CD4-positive, alpha-beta memory T cell (primary cell): ENCODE measurements around the gene HOMER1. TPM values are rescaled to one million over a fixed set of nuclear protein-coding genes. Genes with fewer than 3 reads are reported as not detected.

ENCODE experiments used
- CTCF ChIA-PET: fragments of 350-600 bp; sonication (Branson Sonifier 250); formaldehyde crosslinking; loops from one replicate; lab custom pipeline; 2021; ENCODE audit warnings: inconsistent platforms; ENCODE audit not compliant: partially characterized antibody; lab: Charles Lee
- POLR2A ChIA-PET: fragments of 350-600 bp; sonication (Branson Sonifier 250); formaldehyde crosslinking; loops from one replicate; lab custom pipeline; 2021; ENCODE audit not compliant: partially characterized antibody; lab: Charles Lee
- DNase-seq, 5 donors: peaks; one replicate each; pipeline versions ENCODE4 v3.0.0 to v3.0.0-alpha.2; 2020 to 2022; ENCODE audit warnings: mixed read lengths in 1 of 5
- H3K27ac ChIP-seq: one replicate; pipeline ENCODE4 v1.7.0; 2013; ENCODE audit warnings: low read depth, low read length
- H3K27me3 ChIP-seq: 2 replicates; pipeline ENCODE4 v1.7.0; 2013; ENCODE audit warnings: mild to moderate bottlenecking, low read length, moderate library complexity; ENCODE audit not compliant: insufficient read depth
- H3K36me3 ChIP-seq: 2 replicates; pipeline ENCODE4 v1.7.0; 2013; ENCODE audit warnings: mild to moderate bottlenecking, low read length, moderate library complexity; ENCODE audit not compliant: insufficient read depth
- H3K4me1 ChIP-seq: 2 replicates; pipeline ENCODE4 v1.7.0; 2013; ENCODE audit warnings: mild to moderate bottlenecking, low read length, moderate library complexity; ENCODE audit not compliant: insufficient read depth
- H3K4me3 ChIP-seq, 2 donors: one replicate each; pipeline ENCODE4 v1.7.0; 2013; ENCODE audit warnings: low read length in 2 of 2, mild to moderate bottlenecking in 1 of 2
- H3K9me3 ChIP-seq, 2 donors: one replicate each; pipeline ENCODE4 v1.7.0; 2013; ENCODE audit warnings: low read length in 2 of 2, control low read depth in 1 of 2; ENCODE audit not compliant: control insufficient read depth in 1 of 2
- H3K27ac Mint-ChIP-seq, 7 donors: one replicate each; pipeline ENCODE4 v1.8.0; 2020 to 2021; ENCODE audit warnings: mixed read lengths in 7 of 7, mild to moderate bottlenecking in 6 of 7, inconsistent platforms in 3 of 7, moderate library complexity in 3 of 7
- H3K27me3 Mint-ChIP-seq, 2 donors: one replicate each; pipeline ENCODE4 v1.8.0; 2020 to 2021; ENCODE audit warnings: mixed read lengths in 2 of 2
- H3K36me3 Mint-ChIP-seq, 2 donors: one replicate each; pipeline ENCODE4 v1.8.0; 2020 to 2021; ENCODE audit warnings: mixed read lengths in 2 of 2, inconsistent platforms in 1 of 2, mild to moderate bottlenecking in 1 of 2
- H3K4me1 Mint-ChIP-seq, 4 donors: one replicate each; pipeline ENCODE4 v1.8.0; 2020 to 2021; ENCODE audit warnings: mixed read lengths in 4 of 4, mild to moderate bottlenecking in 1 of 4
- H3K4me3 Mint-ChIP-seq, 8 donors: one replicate each; pipeline ENCODE4 v1.8.0; 2020 to 2021; ENCODE audit warnings: mixed read lengths in 8 of 8, mild to moderate bottlenecking in 7 of 8, moderate library complexity in 6 of 8, inconsistent platforms in 3 of 8
- H3K9me3 Mint-ChIP-seq, 8 donors: one replicate each; pipeline ENCODE4 v1.8.0; 2020 to 2021; ENCODE audit warnings: mixed read lengths in 8 of 8, mild to moderate bottlenecking in 5 of 8, inconsistent platforms in 3 of 8, moderate library complexity in 1 of 8
- intact Hi-C: fragments of 100-400 bp; cut with micrococcal nuclease; formaldehyde crosslinking; loops from one replicate; pipeline ENCODE4 v1.15.1; 2023
- polyA plus RNA-seq, 2 donors: library from polyadenylated mRNA; unstranded; fragments of 300-500 nt; fragmentation: Illumina TruSeq; gene quantifications; one replicate each; pipeline ENCODE4 v1.2.3, GENCODE V29; 2021
- total RNA-seq, 2 experiments: library from RNA; stranded (reverse); gene quantifications; one replicate each; pipeline ENCODE4 v1.2.3, GENCODE V29; 2021

The HOMER1 gene
- total and polyA plus RNA-seq, 4 experiments from 2014 or later, result 1.5 to 2.9 (median 1.7) TPM

- Histone ChIP-seq H3K27me3 (no peaks in the 10 kb centered on the region), H3K9me3 (no peaks in the 10 kb centered on the region), H3K36me3 (no peaks in the 10 kb centered on the region), H3K4me3 (no peak overlapping the region), H3K4me1 (no peaks in the 10 kb centered on the region), H3K27ac (no peak overlapping the region)
- Mint-ChIP-seq H3K4me3 (no peak overlapping the region), H3K27ac (no peak overlapping the region), H3K36me3 (peaks cover 0 to 4% of the 10 kb centered on the region in 2 donors), H3K9me3 (no peaks in the 10 kb centered on the region), H3K27me3 (no peaks in the 10 kb centered on the region), H3K4me1 (no peaks in the 10 kb centered on the region)
- intact Hi-C loops, result no loop called here
- no peak for DNase-seq
- ChIA-PET POLR2A (no interaction called here), CTCF (no interaction called here)
Observed at GRCh38 chr5:79423296-79423695, 90.6 kb downstream of the HOMER1 start.

GRCh38 chr5:79420248-79420647 is 93.7 kb downstream of the HOMER1 start:
- Mint-ChIP-seq H3K36me3 (peaks cover 0 to 4% of the 10 kb centered on the region in 2 donors), H3K4me3 (no peak overlapping the region), H3K9me3 (no peaks in the 10 kb centered on the region), H3K4me1 (peaks cover 0 to 2% (median 0%) of the 10 kb centered on the region in 4 donors), H3K27ac (no peak overlapping the region), H3K27me3 (no peaks in the 10 kb centered on the region)
- POLR2A ChIA-PET, result no interaction called here
- CTCF ChIA-PET, result no interaction called here
- no peaks in the 10 kb centered on the region for H3K36me3 ChIP-seq
- no peak overlapping the region for H3K4me3 ChIP-seq
- H3K4me1 ChIP-seq, result no peaks in the 10 kb centered on the region
- no peak for DNase-seq
- no peaks in the 10 kb centered on the region for H3K27me3 ChIP-seq
- H3K27ac ChIP-seq, result no peak overlapping the region
- intact Hi-C loops, result no loop called here
- H3K9me3 ChIP-seq, result no peaks in the 10 kb centered on the region

- H3K27me3 Mint-ChIP-seq, result no peaks in the 10 kb centered on the region
- H3K27ac Mint-ChIP-seq, result no peak overlapping the region
- H3K4me1 Mint-ChIP-seq, result peaks cover 0 to 2% (median 0%) of the 10 kb centered on the region in 4 donors
Observed at GRCh38 chr5:79418276-79418675, 95.7 kb downstream of the HOMER1 start.

GRCh38 chr5:79417495-79417894 is 96.4 kb downstream of the HOMER1 start:
- Mint-ChIP-seq H3K9me3 (no peaks in the 10 kb centered on the region), H3K4me1 (peaks cover 0 to 2% (median 0%) of the 10 kb centered on the region in 4 donors), H3K4me3 (no peak overlapping the region), H3K27ac (no peak overlapping the region), H3K27me3 (no peaks in the 10 kb centered on the region), H3K36me3 (no peaks in the 10 kb centered on the region)
- Histone ChIP-seq H3K4me3 (no peak overlapping the region), H3K27ac (no peak overlapping the region), H3K36me3 (no peaks in the 10 kb centered on the region), H3K4me1 (no peaks in the 10 kb centered on the region), H3K9me3 (no peaks in the 10 kb centered on the region), H3K27me3 (no peaks in the 10 kb centered on the region)
- CTCF ChIA-PET, result no interaction called here
- POLR2A ChIA-PET, result no interaction called here
- no peak for DNase-seq
- intact Hi-C loops, result no loop called here

More at GRCh38 chr5:79418276-79418675, 95.7 kb downstream of the HOMER1 start:
- Mint-ChIP-seq H3K9me3 (no peaks in the 10 kb centered on the region), H3K36me3 (no peaks in the 10 kb centered on the region), H3K4me3 (no peak overlapping the region)
- H3K27ac ChIP-seq, result no peak overlapping the region
- H3K4me1 ChIP-seq, result no peaks in the 10 kb centered on the region
- DNase-seq, result no peak
- no peaks in the 10 kb centered on the region for H3K27me3 ChIP-seq
- H3K4me3 ChIP-seq, result no peak overlapping the region
- POLR2A ChIA-PET, result no interaction called here
- H3K9me3 ChIP-seq, result no peaks in the 10 kb centered on the region
- CTCF ChIA-PET, result no interaction called here
- H3K36me3 ChIP-seq, result no peaks in the 10 kb centered on the region
- intact Hi-C loops, result no loop called here

- H3K9me3 ChIP-seq, result no peaks in the 10 kb centered on the region
- H3K4me3 ChIP-seq, result no peak overlapping the region
- Mint-ChIP-seq H3K4me1 (peaks cover 0 to 2% (median 0%) of the 10 kb centered on the region in 4 donors), H3K27me3 (no peaks in the 10 kb centered on the region), H3K27ac (peak overlapping the region in 1 of 7 donors; percentile 5), H3K9me3 (no peaks in the 10 kb centered on the region), H3K4me3 (no peak overlapping the region), H3K36me3 (no peaks in the 10 kb centered on the region)
- H3K4me1 ChIP-seq, result no peaks in the 10 kb centered on the region
- no peaks in the 10 kb centered on the region for H3K27me3 ChIP-seq
- DNase-seq, result no peak
- H3K36me3 ChIP-seq, result no peaks in the 10 kb centered on the region
- intact Hi-C loops, result no loop called here
- ChIA-PET CTCF (interaction anchor here (1.0 kb wide), 1 partner anchor 284 kb away, joined by 3 read pairs; no protein-coding TSS in a partner anchor), POLR2A (no interaction called here)
- H3K27ac ChIP-seq, result no peak overlapping the region
Observed at GRCh38 chr5:79416499-79416898, 97.4 kb downstream of the HOMER1 start.

- POLR2A ChIA-PET, result no interaction called here
- Mint-ChIP-seq H3K27ac (no peak overlapping the region), H3K4me3 (no peak overlapping the region), H3K9me3 (peaks cover 0 to 20% (median 14%) of the 10 kb centered on the region in 8 donors), H3K36me3 (peaks cover 2 to 10% of the 10 kb centered on the region in 2 donors), H3K27me3 (no peaks in the 10 kb centered on the region), H3K4me1 (peaks cover 0 to 2% (median 0%) of the 10 kb centered on the region in 4 donors)
- CTCF ChIA-PET, result no interaction called here
- Histone ChIP-seq H3K4me1 (no peaks in the 10 kb centered on the region), H3K9me3 (no peaks in the 10 kb centered on the region), H3K36me3 (no peaks in the 10 kb centered on the region), H3K27me3 (no peaks in the 10 kb centered on the region), H3K27ac (no peak overlapping the region), H3K4me3 (no peak overlapping the region)
- intact Hi-C loops, result no loop called here
- no peak for DNase-seq
Observed at GRCh38 chr5:79413112-79413511, 100.8 kb downstream of the HOMER1 start.

- POLR2A ChIA-PET, result no interaction called here
- DNase-seq, result no peak
Observed at GRCh38 chr5:79408028-79408427, 105.9 kb downstream of the HOMER1 start.

More at GRCh38 chr5:79408028-79408427, 105.9 kb downstream of the HOMER1 start:
- H3K4me1 ChIP-seq, result no peaks in the 10 kb centered on the region
- no peak overlapping the region for H3K4me3 ChIP-seq
- intact Hi-C loops, result no loop called here
- no peaks in the 10 kb centered on the region for H3K36me3 ChIP-seq
- no peak overlapping the region for H3K27ac Mint-ChIP-seq
- peaks cover 0 to 36% (median 27%) of the 10 kb centered on the region in 8 donors for H3K9me3 Mint-ChIP-seq
- no peaks in the 10 kb centered on the region for H3K27me3 ChIP-seq
- H3K4me1 Mint-ChIP-seq, result no peaks in the 10 kb centered on the region
- H3K27me3 Mint-ChIP-seq, result peaks cover 0 to 4% of the 10 kb centered on the region in 2 donors
- no peak overlapping the region for H3K4me3 Mint-ChIP-seq
- CTCF ChIA-PET, result no interaction called here
- peaks cover 2 to 29% of the 10 kb centered on the region in 2 donors for H3K36me3 Mint-ChIP-seq
- H3K27ac ChIP-seq, result no peak overlapping the region
- H3K9me3 ChIP-seq, result no peaks in the 10 kb centered on the region
